ENCODE measurements around the gene FKBP10.

Gene FKBP10

DNA sequence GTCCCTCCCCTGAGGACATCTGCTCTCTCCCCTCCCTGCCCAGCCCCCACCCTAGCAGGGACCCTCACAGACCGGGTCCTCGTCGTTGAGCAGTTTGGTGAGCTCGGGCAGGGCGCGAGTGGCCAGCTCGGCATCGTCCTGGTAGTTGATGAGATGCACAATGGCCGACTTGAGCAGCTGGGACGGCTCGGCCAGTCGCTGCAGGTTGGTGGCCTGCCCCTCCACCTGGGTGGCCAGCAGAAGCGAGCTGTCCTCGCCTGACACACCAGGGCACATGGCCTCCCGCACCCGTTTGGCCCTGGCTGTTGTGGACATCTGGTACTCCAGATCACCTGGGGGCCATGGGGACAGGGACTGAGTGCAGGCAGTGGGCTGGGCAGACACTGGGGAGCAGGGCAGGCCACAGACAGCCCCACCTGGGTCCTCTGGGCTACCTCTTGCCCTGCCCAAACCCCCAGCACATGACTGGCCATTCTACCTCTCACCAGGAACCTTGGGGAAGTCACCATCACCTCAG, 43.4 kb upstream of the FKBP10 start:
- H3K4me3 ChIP-seq (ENCODE audit: low read depth, low read length): no peak overlapping the region
- TF ChIP-seq POLR2A (IDR thresholded peaks at IDR 0.05; ENCODE audit: extremely low read depth, insufficient read length) (no peak), MYC (IDR thresholded peaks at IDR 0.05; ENCODE audit: low read depth, low read length) (no peak)
- TF ChIP-seq, protein P1, sequence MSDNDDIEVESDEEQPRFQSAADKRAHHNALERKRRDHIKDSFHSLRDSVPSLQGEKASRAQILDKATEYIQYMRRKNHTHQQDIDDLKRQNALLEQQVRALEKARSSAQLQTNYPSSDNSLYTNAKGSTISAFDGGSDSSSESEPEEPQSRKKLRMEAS (IDR thresholded peaks at IDR 0.05; ENCODE audit: low read depth, low read length): no peak
- TF ChIP-seq, protein P2, sequence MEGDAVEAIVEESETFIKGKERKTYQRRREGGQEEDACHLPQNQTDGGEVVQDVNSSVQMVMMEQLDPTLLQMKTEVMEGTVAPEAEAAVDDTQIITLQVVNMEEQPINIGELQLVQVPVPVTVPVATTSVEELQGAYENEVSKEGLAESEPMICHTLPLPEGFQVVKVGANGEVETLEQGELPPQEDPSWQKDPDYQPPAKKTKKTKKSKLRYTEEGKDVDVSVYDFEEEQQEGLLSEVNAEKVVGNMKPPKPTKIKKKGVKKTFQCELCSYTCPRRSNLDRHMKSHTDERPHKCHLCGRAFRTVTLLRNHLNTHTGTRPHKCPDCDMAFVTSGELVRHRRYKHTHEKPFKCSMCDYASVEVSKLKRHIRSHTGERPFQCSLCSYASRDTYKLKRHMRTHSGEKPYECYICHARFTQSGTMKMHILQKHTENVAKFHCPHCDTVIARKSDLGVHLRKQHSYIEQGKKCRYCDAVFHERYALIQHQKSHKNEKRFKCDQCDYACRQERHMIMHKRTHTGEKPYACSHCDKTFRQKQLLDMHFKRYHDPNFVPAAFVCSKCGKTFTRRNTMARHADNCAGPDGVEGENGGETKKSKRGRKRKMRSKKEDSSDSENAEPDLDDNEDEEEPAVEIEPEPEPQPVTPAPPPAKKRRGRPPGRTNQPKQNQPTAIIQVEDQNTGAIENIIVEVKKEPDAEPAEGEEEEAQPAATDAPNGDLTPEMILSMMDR (IDR thresholded peaks at IDR 0.05; ENCODE audit: low read depth, low read length): no peak
- no peak for DNase-seq (ENCODE audit: low read depth)

DNA sequence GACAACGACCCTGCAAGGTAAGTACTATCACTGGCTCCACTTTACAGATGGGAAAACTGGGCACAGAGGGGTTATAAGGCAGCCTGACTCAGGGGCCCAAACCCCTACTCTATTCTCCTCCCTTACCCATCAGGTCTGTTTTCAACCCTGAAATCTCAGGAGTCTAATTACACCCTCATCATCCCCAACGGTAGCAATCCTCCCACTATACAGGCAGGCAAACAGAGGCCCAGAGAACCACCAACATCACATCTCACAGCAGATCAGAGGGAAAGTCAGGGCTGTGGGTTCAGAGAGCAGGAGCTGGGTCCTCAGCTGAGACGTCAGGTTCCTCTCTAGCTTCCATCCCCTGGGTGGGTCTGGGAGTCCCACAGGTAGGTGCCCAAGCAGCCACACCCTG, 42.8 kb upstream of the FKBP10 start:
- TF ChIP-seq MYC (IDR thresholded peaks at IDR 0.05; ENCODE audit: low read depth, low read length): no peak
- TF ChIP-seq, protein P2 (IDR thresholded peaks at IDR 0.05; ENCODE audit: low read depth, low read length): no peak
- DNase-seq (ENCODE audit: low read depth): no peak
- no peak overlapping the region for H3K4me3 ChIP-seq (ENCODE audit: low read depth, low read length)

DNA sequence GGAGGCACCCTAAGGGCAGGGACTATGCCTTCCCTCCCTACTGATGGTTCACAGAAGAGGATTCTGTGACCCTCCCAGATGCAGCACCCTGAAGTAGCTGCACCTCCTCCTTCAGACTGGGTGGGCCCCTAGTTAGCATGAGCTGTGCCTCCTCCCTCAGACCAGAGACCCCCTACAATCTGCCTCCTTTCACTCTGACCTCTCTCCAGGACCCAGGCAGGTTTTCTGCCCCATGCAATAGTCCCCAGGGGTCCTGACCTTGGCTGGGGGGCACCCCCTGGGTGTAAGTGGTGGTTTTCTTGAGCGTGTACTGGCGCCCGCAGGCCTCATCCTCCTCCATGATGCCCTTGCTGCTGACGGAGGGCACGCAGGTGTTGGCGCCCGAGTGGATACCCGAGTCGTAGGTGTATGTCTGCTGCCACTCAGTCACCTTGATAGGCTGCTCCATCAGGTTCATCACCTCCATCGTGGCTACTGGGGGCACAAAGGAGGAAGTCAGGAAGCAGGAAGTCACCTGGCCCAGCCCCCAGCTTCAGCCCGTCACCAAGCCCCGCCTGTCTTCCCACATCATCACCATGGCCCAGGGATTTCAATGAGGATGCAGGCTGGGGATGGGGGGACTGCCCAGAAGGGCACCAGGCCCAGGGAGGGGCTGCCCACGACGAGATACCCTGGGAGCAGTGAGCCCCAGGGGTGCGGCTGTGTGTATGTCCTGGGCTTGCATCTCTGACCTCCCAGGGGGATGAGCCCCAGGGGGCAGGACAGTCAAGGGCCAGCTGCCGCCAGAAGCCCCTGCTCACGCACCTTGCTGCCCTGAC, 41.2 kb upstream of the FKBP10 start:
- DNase-seq (ENCODE audit: low read depth): no peak
- TF ChIP-seq, protein P1 (IDR thresholded peaks at IDR 0.05; ENCODE audit: low read depth, low read length): no peak
- TF ChIP-seq POLR2A (IDR thresholded peaks at IDR 0.05; ENCODE audit: extremely low read depth, insufficient read length): no peak
- TF ChIP-seq, protein P2 (IDR thresholded peaks at IDR 0.05; ENCODE audit: low read depth, low read length): no peak
- no peak for TF ChIP-seq MYC (IDR thresholded peaks at IDR 0.05; ENCODE audit: low read depth, low read length)
- H3K4me3 ChIP-seq (ENCODE audit: low read depth, low read length): no peak overlapping the region

DNA sequence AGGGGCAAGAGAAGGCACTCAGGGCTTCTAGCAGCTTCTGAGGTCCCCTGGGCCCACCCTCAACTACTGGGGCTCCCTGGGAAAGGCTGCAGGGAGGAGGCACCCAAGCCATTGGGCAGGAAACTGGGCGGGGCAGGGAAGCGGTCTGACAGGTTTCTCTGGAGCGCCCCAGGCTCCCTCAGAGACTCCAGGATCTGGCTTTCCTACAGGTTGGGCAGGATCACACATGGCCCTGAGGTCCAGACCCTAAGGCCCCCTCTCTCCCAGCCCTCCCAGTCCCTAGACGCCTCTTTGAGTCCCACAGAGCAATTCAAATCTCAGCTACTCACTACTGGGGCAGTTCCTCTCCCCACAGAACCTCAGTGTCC, 40.6 kb upstream of the FKBP10 start:
- TF ChIP-seq, protein P1 (IDR thresholded peaks at IDR 0.05; ENCODE audit: low read depth, low read length): no peak
- no peak overlapping the region for H3K4me3 ChIP-seq (ENCODE audit: low read depth, low read length)
- DNase-seq (ENCODE audit: low read depth): no peak

DNA sequence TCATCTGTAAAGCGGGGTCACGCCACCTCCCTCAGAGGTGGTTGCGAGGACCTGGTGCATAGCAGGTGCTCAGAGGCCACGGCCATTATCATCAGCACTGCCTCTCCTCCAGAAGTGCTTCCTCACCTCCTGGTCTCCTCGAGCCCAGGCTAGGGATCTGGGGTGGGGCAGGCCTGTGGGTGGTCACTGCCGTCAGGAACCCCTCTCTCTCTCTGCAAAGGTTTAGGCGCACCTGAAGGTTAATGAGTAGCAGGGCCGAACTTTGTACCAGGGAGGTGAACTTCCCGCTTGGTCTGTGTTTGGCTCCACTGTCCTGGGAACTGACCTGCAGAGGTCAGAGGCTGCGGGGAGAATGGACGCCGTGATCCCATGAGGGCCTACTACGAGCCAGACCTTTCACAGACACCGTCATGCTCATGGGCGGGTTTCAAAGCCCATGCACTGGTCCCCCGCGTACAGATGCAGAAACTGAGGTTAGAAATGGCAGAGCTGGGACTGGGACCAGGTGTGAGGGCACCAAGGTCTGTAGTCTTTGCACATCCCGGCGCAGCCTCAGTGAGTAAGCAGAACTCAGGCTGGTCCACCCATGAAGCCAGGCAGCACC, 40.1 kb upstream of the FKBP10 start:
- no peak overlapping the region for H3K4me3 ChIP-seq (ENCODE audit: low read depth, low read length)
- DNase-seq (ENCODE audit: low read depth): no peak
- TF ChIP-seq MYC (IDR thresholded peaks at IDR 0.05; ENCODE audit: low read depth, low read length) (no peak), POLR2A (IDR thresholded peaks at IDR 0.05; ENCODE audit: extremely low read depth, insufficient read length) (no peak)
- TF ChIP-seq, protein P1 (IDR thresholded peaks at IDR 0.05; ENCODE audit: low read depth, low read length): no peak
- TF ChIP-seq, protein P2 (IDR thresholded peaks at IDR 0.05; ENCODE audit: low read depth, low read length): no peak

DNA sequence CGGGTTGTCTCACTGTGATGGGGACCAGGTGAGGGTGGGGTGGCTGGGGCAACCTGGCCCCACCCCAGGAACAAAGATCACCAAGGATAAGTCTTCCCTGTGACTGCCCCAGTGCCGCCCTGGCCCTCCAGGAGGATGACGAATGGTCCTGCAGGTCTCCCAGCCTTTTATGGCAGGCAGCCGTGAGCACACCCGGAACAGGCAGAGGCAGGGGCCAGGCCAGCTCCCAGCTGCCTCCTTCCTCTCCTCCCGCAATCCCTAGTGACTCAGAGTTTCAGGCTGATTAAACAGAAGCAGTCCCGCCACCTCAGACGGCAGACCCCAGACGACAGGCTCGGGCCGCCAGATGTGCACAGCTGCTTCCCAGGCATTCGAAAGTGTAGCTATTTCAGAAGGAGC, 39.6 kb upstream of the FKBP10 start:
- DNase-seq (ENCODE audit: low read depth): no peak
- TF ChIP-seq, protein P2 (IDR thresholded peaks at IDR 0.05; ENCODE audit: low read depth, low read length): no peak
- TF ChIP-seq POLR2A (IDR thresholded peaks at IDR 0.05; ENCODE audit: extremely low read depth, insufficient read length) (no peak), MYC (IDR thresholded peaks at IDR 0.05; ENCODE audit: low read depth, low read length) (no peak)
- TF ChIP-seq, protein P1 (IDR thresholded peaks at IDR 0.05; ENCODE audit: low read depth, low read length): no peak

More for the DNA sequence above, 39.6 kb upstream of the FKBP10 start:
- H3K4me3 ChIP-seq (ENCODE audit: low read depth, low read length): no peak overlapping the region
